Ectodermal cell (in vitro differentiated cells): Measurements from ENCODE around the gene WNT2. TPM values are rescaled to one million over a fixed set of nuclear protein-coding genes. Genes with fewer than 3 reads are reported as not detected.

Experiments used
- H3K27ac ChIP-seq: 2 replicates; pipeline ENCODE4 v1.7.0; 2013; ENCODE audit warnings: mild to moderate bottlenecking, low read depth, low read length; ENCODE audit not compliant: insufficient read depth, poor library complexity, severe bottlenecking
- H3K27me3 ChIP-seq: 2 replicates; pipeline ENCODE4 v1.7.0; 2013; ENCODE audit warnings: mild to moderate bottlenecking, low read length; ENCODE audit not compliant: insufficient read depth, control insufficient read depth, poor library complexity, severe bottlenecking
- H3K36me3 ChIP-seq: one replicate; pipeline ENCODE4 v1.7.0; 2013; ENCODE audit warnings: low read length; ENCODE audit not compliant: control insufficient read depth, insufficient read depth
- H3K4me1 ChIP-seq: one replicate; pipeline ENCODE4 v1.7.0; 2013; ENCODE audit warnings: low read length; ENCODE audit not compliant: control insufficient read depth, insufficient read depth
- H3K4me3 ChIP-seq: 2 replicates; pipeline ENCODE4 v1.7.0; 2013; ENCODE audit warnings: low read depth, low read length, control low read depth; ENCODE audit not compliant: insufficient read depth
- H3K9me3 ChIP-seq: 2 replicates; pipeline ENCODE4 v1.7.0; 2013; ENCODE audit warnings: mild to moderate bottlenecking, low read length, moderate library complexity; ENCODE audit not compliant: control insufficient read depth
- WGBS, 2 experiments: methylation state at CpG; one replicate each; pipeline ENCODE4 v1.1.7; 2013; ENCODE audit warnings: missing lambda C conversion rate in 2 of 2; 5-methylcytosine and 5-hydroxymethylcytosine counted together
- polyA plus RNA-seq, 4 experiments: library from polyadenylated mRNA; stranded (reverse); fragments of 50-300 nt; gene quantifications; one replicate each; pipeline ENCODE4 v1.2.3, GENCODE V29; 2013

WNT2 gene
- not detected for polyA plus RNA-seq (2013, experiment 1 of 4)
- not detected for polyA plus RNA-seq (2013, experiment 2 of 4)
- polyA plus RNA-seq (2013, experiment 3 of 4): not detected
- polyA plus RNA-seq (2013, experiment 4 of 4): not detected

GRCh38 chr7:117322741-117323304, at the start of gene WNT2:
WNT2 (minus strand) TSS chr7:117323058; CDS start chr7:117322989, 69 bp downstream.
- H3K4me3 ChIP-seq: peak within 1 kb of the TSS; percentile 37
- 1 to 2% methylated on average over 60 of the region's 60 CpGs for WGBS, 2 experiments
- H3K27me3 ChIP-seq: peaks cover 77% of the 10 kb centered on the region
- no peaks in the 10 kb centered on the region for H3K36me3 ChIP-seq
- no peaks in the 10 kb centered on the region for H3K9me3 ChIP-seq
- H3K27ac ChIP-seq: no peak within 1 kb of the TSS
- H3K4me1 ChIP-seq: no peaks in the 10 kb centered on the region

DNA sequence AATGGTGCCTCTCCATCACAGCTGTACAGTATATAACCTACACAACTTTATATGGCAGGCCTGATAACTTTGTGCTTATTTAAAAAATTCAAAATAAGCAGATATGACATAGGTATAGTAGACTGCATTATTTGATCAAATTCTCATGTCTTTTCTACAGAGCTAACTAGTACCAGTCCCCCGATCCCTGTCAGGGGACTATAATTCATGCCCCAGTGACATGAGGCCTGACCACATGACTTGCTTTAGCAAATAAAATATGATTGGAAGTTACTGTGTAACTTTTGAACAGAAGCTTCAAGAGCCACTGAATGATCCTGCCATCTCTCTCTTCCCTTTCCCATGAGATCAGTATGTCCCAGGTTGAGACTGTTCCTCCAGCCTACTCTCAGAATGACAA, 49.2 kb upstream of the WNT2 start:
- 92 to 94% methylated on average over 1 of the region's 1 CpG for WGBS, 2 experiments

DNA sequence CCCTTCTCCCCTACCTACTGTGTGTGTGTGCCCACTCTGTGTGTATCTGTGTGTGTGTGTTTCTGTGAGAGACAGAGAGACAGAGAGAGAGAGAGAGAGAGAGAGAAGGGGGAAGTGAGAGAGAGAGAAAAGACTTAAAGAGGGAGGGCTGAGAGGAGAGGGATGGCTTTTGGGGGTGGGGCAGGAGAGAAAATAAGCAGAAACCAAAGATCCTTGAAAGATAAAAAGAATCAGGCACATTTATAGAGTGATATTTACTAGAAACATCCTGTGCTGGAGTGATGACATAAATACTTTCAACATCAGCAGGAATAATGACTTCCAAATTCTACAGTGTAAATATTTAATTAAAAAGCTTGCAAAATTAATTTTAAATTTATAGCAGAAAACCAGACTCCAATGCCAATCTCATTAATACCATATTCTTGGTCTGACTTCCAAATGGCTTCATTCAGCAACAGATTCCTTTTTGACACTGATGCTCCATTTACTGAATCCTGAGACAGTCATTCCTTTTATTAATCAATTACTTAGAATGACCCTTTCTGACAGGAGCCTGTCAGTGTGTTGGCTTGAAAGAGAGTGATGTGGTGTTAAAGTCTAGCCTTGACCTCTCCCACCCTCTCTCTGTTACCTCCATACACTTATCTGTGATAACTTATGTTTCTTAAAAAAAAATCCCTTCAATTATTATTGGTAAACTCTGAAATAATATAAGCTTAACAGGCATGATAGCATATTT, 41.7 kb upstream of the WNT2 start:
- Histone ChIP-seq H3K9me3 (no peaks in the 10 kb centered on the region), H3K4me3 (no peak overlapping the region), H3K36me3 (no peaks in the 10 kb centered on the region), H3K27ac (no peak overlapping the region), H3K27me3 (no peaks in the 10 kb centered on the region), H3K4me1 (no peaks in the 10 kb centered on the region)

More for the DNA sequence above, 49.2 kb upstream of the WNT2 start:
- Histone ChIP-seq H3K9me3 (no peaks in the 10 kb centered on the region), H3K27me3 (no peaks in the 10 kb centered on the region), H3K4me3 (no peak overlapping the region), H3K36me3 (no peaks in the 10 kb centered on the region), H3K4me1 (no peaks in the 10 kb centered on the region), H3K27ac (no peak overlapping the region)

GRCh38 chr7:117362294-117362888, 39.5 kb upstream of the WNT2 start:
- no peak overlapping the region for H3K27ac ChIP-seq
- no peaks in the 10 kb centered on the region for H3K27me3 ChIP-seq
- H3K36me3 ChIP-seq: no peaks in the 10 kb centered on the region
- no peaks in the 10 kb centered on the region for H3K4me1 ChIP-seq
- H3K4me3 ChIP-seq: no peak overlapping the region
- no peaks in the 10 kb centered on the region for H3K9me3 ChIP-seq

DNA sequence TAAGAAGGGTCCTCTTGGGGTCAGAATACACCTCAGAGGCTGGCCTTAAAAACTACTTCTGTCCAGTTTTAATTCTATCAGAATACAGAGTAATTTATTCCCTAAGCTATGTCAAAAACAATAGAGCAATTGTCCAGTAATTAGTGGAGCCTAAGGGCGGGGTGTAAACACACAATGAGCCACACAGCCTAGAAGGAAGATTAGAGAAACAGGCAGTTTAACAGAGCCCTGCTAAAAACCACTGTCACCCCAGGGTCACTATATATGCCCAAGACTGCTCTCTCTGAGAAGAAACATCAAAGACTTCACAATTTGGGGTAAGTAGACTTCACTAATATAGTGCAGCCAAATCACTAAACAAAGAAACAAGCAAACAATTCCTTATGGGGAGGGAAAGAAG, 27.2 kb upstream of the WNT2 start:
- H3K4me3 ChIP-seq: no peak overlapping the region
- no peak overlapping the region for H3K27ac ChIP-seq
- no peaks in the 10 kb centered on the region for H3K27me3 ChIP-seq
- H3K4me1 ChIP-seq: peaks cover 3% of the 10 kb centered on the region
- H3K9me3 ChIP-seq: no peaks in the 10 kb centered on the region
- no peaks in the 10 kb centered on the region for H3K36me3 ChIP-seq
- WGBS, 2 experiments: 71 to 90% methylated on average over 1 of the region's 1 CpG

DNA sequence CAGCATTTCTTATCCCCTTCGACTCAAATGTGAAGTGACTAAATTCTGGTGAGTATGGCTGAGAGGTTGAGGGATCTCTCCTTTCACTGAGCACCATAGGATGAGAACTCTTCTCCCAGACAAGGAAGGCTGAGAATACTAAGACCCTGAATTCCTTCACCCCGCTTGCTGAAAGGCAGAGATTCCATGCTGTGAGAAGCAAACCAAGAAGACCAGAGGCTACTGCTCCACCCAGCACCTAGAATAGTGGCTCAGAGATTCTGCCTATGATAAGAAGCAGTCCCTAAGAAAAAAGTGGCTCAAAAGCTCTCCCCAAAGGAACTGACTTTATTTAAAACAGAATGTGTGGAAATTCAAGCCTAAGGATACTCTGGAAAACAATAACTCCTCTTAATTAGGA, 26.7 kb upstream of the WNT2 start:
- peaks cover 3% of the 10 kb centered on the region for H3K4me1 ChIP-seq
- H3K4me3 ChIP-seq: no peak overlapping the region
- H3K9me3 ChIP-seq: no peaks in the 10 kb centered on the region
- H3K27me3 ChIP-seq: no peaks in the 10 kb centered on the region
- H3K27ac ChIP-seq: no peak overlapping the region
- 47 to 66% methylated on average over 1 to 2 of the region's 2 CpGs for WGBS, 2 experiments
- no peaks in the 10 kb centered on the region for H3K36me3 ChIP-seq

DNA sequence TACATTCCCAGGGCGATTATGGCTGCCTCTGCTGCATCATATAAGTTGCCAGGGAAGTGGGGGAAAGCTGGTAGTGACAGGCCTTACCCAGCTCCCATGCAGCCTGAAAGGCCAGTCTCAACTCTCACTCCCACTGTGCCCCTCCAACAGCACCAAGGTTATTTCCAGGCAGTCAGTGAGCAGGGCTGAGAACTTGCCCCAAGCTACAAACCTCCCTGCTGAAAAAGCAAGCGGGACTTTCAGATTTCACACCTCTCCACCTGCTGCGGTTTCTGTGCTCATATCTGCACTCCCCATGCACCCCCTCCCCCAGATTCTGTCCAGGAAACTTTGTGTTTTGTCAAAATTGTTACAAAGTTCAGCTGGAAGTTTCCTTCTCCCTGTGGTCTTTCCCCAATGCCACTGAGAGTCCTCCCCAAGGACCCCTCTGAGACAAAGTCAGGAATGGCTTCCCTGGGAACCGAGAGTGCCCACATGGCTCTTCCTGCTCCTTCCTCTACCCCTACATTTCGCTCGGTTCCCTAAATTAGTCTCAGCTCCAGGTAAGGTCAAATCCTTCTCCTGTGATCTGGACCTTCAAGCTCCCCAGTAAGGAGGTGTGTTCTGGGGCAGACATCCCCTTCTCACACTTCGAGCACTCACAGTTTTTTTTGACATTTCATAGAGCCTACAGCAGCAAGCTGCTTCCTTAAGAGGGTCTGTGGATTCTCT, 25.3 kb upstream of the WNT2 start:
- Histone ChIP-seq H3K4me3 (no peak overlapping the region), H3K36me3 (no peaks in the 10 kb centered on the region), H3K27ac (no peak overlapping the region), H3K4me1 (peaks cover 3% of the 10 kb centered on the region), H3K27me3 (no peaks in the 10 kb centered on the region), H3K9me3 (no peaks in the 10 kb centered on the region)
- WGBS, 2 experiments: 90 to 92% methylated on average over 7 of the region's 7 CpGs

DNA sequence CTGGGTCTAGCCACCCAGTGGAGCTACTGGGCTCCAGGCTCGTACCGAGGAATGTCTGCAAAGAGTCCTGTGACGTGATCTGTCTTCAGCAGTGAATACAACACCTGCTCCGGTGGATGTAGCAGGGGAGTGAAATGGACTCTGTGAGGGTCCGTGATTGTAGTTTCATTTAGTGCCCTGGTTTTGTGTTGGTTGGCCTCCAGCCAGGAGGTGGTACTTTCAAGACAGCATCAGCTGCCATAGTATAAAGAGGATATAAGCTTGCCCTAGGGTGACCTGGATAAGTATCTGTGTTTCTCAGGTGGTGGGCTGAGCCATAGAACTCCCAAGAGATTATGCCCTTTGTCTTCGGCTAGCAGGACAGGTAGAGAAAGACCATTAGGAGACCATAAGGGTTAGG, 24.6 kb upstream of the WNT2 start:
- Histone ChIP-seq H3K36me3 (no peaks in the 10 kb centered on the region), H3K4me3 (no peak overlapping the region), H3K27ac (no peak overlapping the region), H3K4me1 (peaks cover 3% of the 10 kb centered on the region), H3K9me3 (no peaks in the 10 kb centered on the region), H3K27me3 (no peaks in the 10 kb centered on the region)
- 85 to 90% methylated on average over 6 of the region's 6 CpGs for WGBS, 2 experiments

DNA sequence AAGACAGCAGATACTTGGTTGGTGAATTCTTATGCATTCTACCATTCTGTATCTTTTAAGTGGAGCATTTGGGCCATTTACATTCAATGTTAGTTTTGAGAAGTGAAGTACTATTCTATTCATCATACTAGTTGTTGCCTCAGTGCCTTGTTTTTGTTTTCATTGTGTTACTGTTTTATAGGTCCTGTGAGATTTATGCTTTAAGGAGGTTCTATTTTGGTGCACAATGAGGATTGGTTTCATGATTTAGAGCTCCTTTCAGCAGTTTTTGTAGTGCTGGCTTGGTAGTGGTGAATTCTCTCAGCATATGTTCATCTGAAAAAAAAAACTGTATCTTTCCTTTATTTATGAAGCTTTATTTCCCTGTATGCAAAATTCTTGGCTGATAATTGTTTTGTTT, 23.3 kb upstream of the WNT2 start:
- Histone ChIP-seq H3K4me3 (no peak overlapping the region), H3K36me3 (no peaks in the 10 kb centered on the region), H3K4me1 (peaks cover 3% of the 10 kb centered on the region), H3K27ac (no peak overlapping the region), H3K27me3 (no peaks in the 10 kb centered on the region), H3K9me3 (no peaks in the 10 kb centered on the region)

DNA sequence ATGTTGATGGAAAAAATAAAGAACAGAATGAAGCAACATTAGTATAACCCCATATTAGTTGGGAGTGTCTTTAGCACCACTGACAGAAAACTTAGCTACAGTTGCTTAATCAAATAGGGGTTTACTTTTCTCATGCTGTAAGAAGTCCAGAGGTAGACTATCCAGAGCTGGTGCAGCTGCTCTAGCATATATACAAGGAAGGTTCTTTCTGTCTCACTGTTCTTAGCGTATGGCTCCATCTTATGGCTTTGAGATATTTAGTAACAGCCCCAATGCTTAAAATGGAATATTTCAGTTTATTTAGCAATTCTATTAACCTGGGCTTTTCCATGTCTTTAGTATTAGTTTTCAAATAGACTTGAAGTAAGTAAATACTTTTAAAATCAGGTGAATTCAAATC, 15.2 kb upstream of the WNT2 start:
- WGBS, 2 experiments: 80 to 100% methylated on average over 1 of the region's 1 CpG
- H3K27me3 ChIP-seq: no peaks in the 10 kb centered on the region
- H3K9me3 ChIP-seq: no peaks in the 10 kb centered on the region

More for the DNA sequence above, 15.2 kb upstream of the WNT2 start:
- Histone ChIP-seq H3K36me3 (no peaks in the 10 kb centered on the region), H3K27ac (no peak overlapping the region), H3K4me1 (no peaks in the 10 kb centered on the region), H3K4me3 (no peak overlapping the region)
